KOPT-K1 (cell line): Measurements from ENCODE around the gene ITGB7.
A peak's percentile ranks its signal among the peaks of the same experiment; 100 is the strongest.

Experiments used
- H3K27ac ChIP-seq: fragments of 200-600 bp; sonication (generic); 2 replicates; pipeline ENCODE4 v1.5.1; 2016; ENCODE audit warnings: antibody characterized with exemption, mild to moderate bottlenecking, low read depth, low read length; ENCODE audit not compliant: poor library complexity, severe bottlenecking
- H3K36me3 ChIP-seq: fragments of 200-600 bp; sonication (generic); 2 replicates; pipeline ENCODE4 v1.5.1; 2017; ENCODE audit warnings: antibody characterized with exemption, mild to moderate bottlenecking, low read length, moderate library complexity; ENCODE audit not compliant: insufficient read depth
- H3K9me3 ChIP-seq: fragments of 200-600 bp; sonication (generic); 2 replicates; pipeline ENCODE4 v1.5.1; 2017; ENCODE audit warnings: antibody characterized with exemption, low read length, mild to moderate bottlenecking; ENCODE audit not compliant: insufficient read depth, poor library complexity, severe bottlenecking

ITGB7 gene

GRCh38 chr12:53199700-53200099 lies 7.4 kb downstream of the ITGB7 start:
- no peaks in the 10 kb centered on the region for H3K9me3 ChIP-seq
- H3K27ac ChIP-seq, result no peak overlapping the region
- H3K36me3 ChIP-seq, result no peaks in the 10 kb centered on the region

- peak overlapping the region; percentile 65 for H3K27ac ChIP-seq
- H3K9me3 ChIP-seq, result no peaks in the 10 kb centered on the region
- H3K36me3 ChIP-seq, result no peaks in the 10 kb centered on the region
Observed at GRCh38 chr12:53198486-53199110, 8.5 kb downstream of the ITGB7 start.

- no peaks in the 10 kb centered on the region for H3K9me3 ChIP-seq
- H3K36me3 ChIP-seq, result peaks cover 14% of the 10 kb centered on the region
- no peak overlapping the region for H3K27ac ChIP-seq
Observed at GRCh38 chr12:53197011-53197640, 9.9 kb downstream of the ITGB7 start.

GRCh38 chr12:53196486-53196885 lies 10.6 kb downstream of the ITGB7 start:
- Histone ChIP-seq H3K36me3 (peaks cover 20% of the 10 kb centered on the region), H3K9me3 (no peaks in the 10 kb centered on the region), H3K27ac (no peak overlapping the region)

- H3K27ac ChIP-seq, result no peak overlapping the region
- peaks cover 27% of the 10 kb centered on the region for H3K36me3 ChIP-seq
- H3K9me3 ChIP-seq, result no peaks in the 10 kb centered on the region
Observed at GRCh38 chr12:53195516-53196420, 11.3 kb downstream of the ITGB7 start.

GRCh38 chr12:53194973-53195372 lies 12.1 kb downstream of the ITGB7 start:
- Histone ChIP-seq H3K36me3 (peaks cover 29% of the 10 kb centered on the region), H3K27ac (no peak overlapping the region), H3K9me3 (no peaks in the 10 kb centered on the region)

GRCh38 chr12:53193985-53194716 lies 12.9 kb downstream of the ITGB7 start:
- no peak overlapping the region for H3K27ac ChIP-seq
- H3K9me3 ChIP-seq, result no peaks in the 10 kb centered on the region
- H3K36me3 ChIP-seq, result peaks cover 33% of the 10 kb centered on the region

- H3K36me3 ChIP-seq, result peaks cover 44% of the 10 kb centered on the region
- H3K9me3 ChIP-seq, result no peaks in the 10 kb centered on the region
- H3K27ac ChIP-seq, result no peak overlapping the region
Observed at GRCh38 chr12:53193040-53193439, 14.0 kb downstream of the ITGB7 start.

- Histone ChIP-seq H3K36me3 (peaks cover 49% of the 10 kb centered on the region), H3K27ac (no peak overlapping the region), H3K9me3 (no peaks in the 10 kb centered on the region)
Observed at GRCh38 chr12:53192531-53193021, 14.5 kb downstream of the ITGB7 start.

- peaks cover 55% of the 10 kb centered on the region for H3K36me3 ChIP-seq
- H3K9me3 ChIP-seq, result no peaks in the 10 kb centered on the region
- no peak overlapping the region for H3K27ac ChIP-seq
Observed at GRCh38 chr12:53191885-53192530, 15.0 kb downstream of the ITGB7 start.

GRCh38 chr12:53191096-53191884 lies 15.8 kb downstream of the ITGB7 start:
- no peaks in the 10 kb centered on the region for H3K9me3 ChIP-seq
- no peak overlapping the region for H3K27ac ChIP-seq
- peaks cover 62% of the 10 kb centered on the region for H3K36me3 ChIP-seq

GRCh38 chr12:53190108-53190729 lies 16.8 kb downstream of the ITGB7 start:
- H3K36me3 ChIP-seq, result peaks cover 72% of the 10 kb centered on the region
- no peak overlapping the region for H3K27ac ChIP-seq

GRCh38 chr12:53187145-53187899 lies 19.7 kb downstream of the ITGB7 start:
- H3K36me3 ChIP-seq, result peaks cover 90% of the 10 kb centered on the region
- no peaks in the 10 kb centered on the region for H3K9me3 ChIP-seq
- H3K27ac ChIP-seq, result no peak overlapping the region

More at GRCh38 chr12:53190108-53190729, 16.8 kb downstream of the ITGB7 start:
- no peaks in the 10 kb centered on the region for H3K9me3 ChIP-seq
